Spleen (tissue), 7 donors: ENCODE results near the gene MOCS1.

Experiments
- POLR2AphosphoS5 ChIP-seq, 3 donors: sonication (generic); formaldehyde crosslinking; IDR thresholded peaks; one replicate each; pipeline ENCODE4 v1.5.1; 2017; ENCODE audit warnings: antibody characterized with exemption in 3 of 3
- TF ChIP-seq, protein P1 (sequence below), 11 experiments: fragments of 200-600 bp in 7 of 11; fragments of 450-650 bp in 4 of 11; sonication (generic) in 4 of 11; IDR thresholded peaks in 8 of 11; conservative IDR thresholded peaks in 3 of 11; 1 replicate in 7 of 11; 2 replicates in 4 of 11; pipeline versions ENCODE4 v1.4.0 to v1.8.0; 2016 to 2021; ENCODE audit warnings: antibody characterized with exemption in 11 of 11, inconsistent platforms in 4 of 11, mild to moderate bottlenecking in 1 of 11
- donor health status: DM: no; HTN: no; CAD: no; lungs with moderate emphysema.
- donor health status: DM: no; HTN: no; CAD: no.
- donor health status: DM: no; HTN: no; CAD: no.

GRCh38 chr6:39948199-39948791, 14.0 kb upstream of the MOCS1 start:
- TF ChIP-seq POLR2AphosphoS5 (IDR thresholded peaks at IDR 0.05), result no peak
- TF ChIP-seq, protein P1, sequence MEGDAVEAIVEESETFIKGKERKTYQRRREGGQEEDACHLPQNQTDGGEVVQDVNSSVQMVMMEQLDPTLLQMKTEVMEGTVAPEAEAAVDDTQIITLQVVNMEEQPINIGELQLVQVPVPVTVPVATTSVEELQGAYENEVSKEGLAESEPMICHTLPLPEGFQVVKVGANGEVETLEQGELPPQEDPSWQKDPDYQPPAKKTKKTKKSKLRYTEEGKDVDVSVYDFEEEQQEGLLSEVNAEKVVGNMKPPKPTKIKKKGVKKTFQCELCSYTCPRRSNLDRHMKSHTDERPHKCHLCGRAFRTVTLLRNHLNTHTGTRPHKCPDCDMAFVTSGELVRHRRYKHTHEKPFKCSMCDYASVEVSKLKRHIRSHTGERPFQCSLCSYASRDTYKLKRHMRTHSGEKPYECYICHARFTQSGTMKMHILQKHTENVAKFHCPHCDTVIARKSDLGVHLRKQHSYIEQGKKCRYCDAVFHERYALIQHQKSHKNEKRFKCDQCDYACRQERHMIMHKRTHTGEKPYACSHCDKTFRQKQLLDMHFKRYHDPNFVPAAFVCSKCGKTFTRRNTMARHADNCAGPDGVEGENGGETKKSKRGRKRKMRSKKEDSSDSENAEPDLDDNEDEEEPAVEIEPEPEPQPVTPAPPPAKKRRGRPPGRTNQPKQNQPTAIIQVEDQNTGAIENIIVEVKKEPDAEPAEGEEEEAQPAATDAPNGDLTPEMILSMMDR (IDR thresholded peaks at IDR 0.05 in 8 of 11, conservative IDR thresholded peaks at IDR 0.05 in 3 of 11), result no peak
